Endothelial cell of hepatic sinusoid (primary cell): ENCODE measurements around the gene BIN1.
"Not testable (repeated sequence)": the region's sequence is repeated elsewhere in the genome, so short reads cannot be mapped to it uniquely, and the experiment has no call there.

ENCODE experiments used
- in situ Hi-C: cut with HindIII; loops from 2 replicates; pipeline ENCODE4 v1.10.0; 2017; ENCODE audit warnings: low sequenced_read_pairs

BIN1 gene

DNA sequence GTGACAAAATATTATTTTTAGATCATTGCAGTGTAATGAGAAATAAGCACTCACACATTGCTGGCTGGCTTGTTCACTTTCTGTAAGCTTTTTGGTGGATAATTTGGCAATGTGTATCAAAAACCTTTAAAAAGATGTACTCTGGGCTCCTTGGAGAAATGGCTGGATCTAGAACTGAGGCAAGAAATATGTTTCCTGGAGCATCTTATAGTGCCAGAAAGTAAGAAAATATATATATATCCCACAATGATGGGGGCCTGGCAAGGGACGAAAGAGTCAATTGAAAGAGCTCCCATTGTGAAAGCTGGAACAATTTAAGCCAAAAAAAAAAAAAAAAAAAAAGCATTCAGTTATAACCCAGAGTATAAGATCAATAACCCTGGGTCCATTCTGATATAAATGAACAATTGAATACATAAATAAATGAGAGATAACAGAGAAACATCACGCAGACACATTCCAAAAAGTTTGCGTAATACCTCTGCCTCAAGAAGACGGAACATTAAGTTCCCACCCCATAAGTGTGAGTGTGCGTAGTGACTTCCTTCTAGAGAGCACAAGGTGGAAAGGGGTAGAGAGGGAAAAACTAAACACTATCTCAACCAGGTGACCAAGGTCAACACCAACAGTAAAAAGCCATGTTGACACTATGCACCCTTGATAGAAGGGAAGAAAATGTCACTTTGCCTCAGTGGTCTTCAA, 77.5 kb downstream of the BIN1 start:
- in situ Hi-C loops: no loop called here

DNA sequence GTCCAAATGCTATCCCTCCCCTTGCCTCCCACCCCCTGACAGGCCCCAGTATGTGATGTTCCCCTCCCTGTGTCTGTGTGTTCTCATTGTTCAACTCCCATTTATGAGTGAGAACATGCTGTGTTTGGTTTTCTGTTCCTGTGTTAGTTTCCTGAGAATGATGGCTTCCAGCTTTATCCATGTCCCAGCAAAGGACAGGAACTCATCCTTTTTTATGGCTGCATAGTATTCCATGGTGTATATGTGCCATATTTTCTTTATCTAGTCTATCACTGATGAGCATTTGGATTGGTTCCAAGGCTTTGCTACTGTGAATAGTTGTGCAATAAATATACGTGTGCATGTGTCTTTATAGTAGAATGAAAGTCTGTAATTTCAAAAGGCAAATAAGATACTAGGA, 78.2 kb downstream of the BIN1 start:
- in situ Hi-C loops: not testable (repeated sequence)

DNA sequence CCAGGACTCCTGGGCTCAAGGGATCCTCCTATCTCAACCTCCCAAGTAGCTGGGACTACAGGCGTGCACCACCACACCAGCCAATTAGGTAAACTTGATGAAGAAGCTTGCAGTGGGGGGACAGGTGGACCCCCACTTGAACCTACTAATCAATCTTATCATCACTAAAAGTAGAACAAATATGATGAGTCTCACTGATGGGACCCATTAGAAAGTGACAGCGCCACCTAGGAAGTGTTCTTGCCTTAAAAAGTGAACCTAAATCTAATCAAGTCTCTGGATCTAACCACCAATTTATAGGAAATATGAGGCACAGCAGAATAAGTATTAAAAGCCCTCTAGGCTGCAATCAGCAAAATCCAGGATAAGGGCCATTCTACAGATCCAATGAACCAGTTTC, 79.2 kb downstream of the BIN1 start:
- in situ Hi-C loops: no loop called here

DNA sequence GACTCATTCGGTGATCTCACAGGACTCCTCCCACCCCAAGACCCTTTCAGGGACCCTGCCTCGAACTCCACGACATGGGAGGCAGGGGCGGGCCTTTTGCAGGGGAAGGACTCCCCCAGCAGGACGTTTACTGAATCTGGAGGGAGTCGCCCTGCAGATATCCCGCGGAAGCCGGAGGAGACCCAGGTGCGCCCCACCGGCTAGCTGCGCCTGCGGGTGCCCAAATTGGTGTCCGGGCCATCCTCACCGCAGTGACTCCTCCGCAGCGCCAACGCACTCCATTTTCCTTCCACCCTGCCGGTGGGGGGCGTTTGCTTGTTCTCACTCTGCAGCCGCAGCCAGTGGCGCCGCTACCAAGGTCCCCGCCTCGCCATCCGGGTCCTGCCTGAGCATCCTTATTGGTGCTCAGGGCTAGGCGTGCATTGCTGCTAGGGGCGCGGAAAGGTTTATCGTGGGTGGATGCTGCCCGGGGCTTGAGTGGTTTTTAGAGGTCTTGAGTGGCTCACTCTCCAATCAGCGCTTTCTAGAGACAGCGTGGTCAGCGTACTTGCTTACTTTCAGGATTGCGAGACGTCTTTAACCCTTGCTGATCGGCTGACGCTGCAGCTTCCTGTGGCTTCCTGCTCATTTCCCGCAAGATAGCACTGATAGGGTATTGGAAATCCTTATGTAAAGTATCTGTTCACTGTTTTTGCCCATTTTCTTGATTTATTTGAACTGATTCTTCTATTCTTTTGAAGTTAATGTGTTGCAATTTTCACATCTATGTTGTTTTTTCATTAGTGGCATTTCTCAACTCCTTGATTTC, 81.4 kb downstream of the BIN1 start:
- in situ Hi-C loops: no loop called here

DNA sequence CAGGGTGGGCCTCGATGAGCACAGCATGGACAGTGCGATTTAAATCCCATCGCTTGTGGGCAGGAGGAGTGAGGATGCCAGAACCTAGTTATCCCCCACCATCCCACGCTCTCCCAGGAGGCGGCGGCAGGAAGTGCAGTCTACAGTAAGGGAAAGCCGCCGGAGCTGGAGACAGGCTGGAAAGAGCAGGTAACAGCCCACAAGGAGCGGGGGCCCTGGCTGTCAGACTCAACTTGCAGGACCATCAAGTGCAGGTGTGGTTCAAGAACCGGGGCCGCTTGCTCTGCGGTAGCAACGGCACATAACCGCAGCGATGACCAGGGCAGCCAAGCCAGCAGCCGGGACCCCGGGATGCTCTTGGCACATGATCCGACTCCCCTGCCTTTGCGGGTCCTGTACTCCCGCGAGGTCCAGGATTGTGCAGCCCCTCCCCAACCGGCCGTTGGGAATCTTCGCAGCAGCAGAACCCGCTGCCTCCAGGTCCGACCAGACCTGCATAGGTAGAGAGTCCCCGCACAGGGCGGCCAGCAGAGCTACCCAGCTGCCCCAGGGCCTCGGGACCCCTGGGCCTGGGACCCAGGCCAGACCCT, 82.1 kb downstream of the BIN1 start:
- in situ Hi-C loops: no loop called here

DNA sequence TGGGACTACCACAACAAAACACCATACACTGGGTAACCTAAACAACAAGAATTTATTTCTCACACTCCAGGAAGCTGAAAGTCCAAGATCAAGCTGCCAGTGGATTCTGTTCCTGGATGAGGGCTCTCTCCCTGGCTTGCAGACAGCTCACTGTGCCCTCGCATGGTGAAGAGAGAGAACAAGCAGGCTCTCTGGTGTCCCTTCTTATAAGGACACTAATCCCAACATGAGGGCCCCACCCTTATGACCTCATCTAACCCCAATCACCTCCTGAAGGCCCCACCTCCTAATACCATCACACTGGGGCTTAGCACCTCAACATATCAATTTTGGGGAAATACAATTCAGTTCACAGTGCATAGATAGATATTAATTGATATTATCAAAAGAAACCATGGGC, 83.5 kb downstream of the BIN1 start:
- in situ Hi-C loops: no loop called here

DNA sequence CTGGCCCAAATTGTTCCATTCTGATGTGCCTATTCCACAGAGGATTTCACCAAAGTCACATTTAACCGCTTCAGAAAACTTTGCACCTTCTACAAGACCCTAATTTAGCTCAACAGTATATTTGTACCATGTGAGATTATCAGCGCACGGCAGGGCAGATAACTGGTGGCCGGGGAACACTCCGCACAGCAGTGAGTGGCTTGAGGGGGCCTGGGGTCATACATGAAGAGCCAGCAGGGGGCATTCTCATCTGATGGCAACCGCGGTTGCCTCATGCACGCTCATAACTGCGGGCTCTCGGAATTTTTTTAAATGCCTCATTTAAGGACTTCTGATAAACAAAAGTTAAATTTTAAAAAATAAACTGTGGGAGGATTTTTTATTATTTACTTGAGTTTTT, 84.1 kb downstream of the BIN1 start:
- in situ Hi-C loops: no loop called here

DNA sequence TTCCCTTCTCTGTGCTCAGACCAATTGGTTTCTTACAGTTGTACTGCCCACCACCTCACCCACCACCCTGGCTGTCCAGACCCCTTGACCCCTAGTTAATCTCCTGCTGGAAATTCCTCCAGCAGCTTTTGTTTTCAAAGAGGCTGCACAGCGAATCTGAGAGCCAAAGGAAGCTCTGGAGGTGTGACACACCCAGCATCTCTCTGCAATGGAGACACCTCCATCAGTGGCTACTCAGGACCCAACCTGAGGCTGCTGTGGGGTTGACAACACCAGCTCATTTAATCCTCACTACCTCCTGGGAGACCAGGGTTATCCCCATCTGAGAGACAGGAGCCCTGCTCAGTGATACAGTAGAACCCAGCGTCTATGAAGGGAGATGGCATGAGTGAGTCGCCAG, 86.4 kb downstream of the BIN1 start:
- in situ Hi-C loops: no loop called here

DNA sequence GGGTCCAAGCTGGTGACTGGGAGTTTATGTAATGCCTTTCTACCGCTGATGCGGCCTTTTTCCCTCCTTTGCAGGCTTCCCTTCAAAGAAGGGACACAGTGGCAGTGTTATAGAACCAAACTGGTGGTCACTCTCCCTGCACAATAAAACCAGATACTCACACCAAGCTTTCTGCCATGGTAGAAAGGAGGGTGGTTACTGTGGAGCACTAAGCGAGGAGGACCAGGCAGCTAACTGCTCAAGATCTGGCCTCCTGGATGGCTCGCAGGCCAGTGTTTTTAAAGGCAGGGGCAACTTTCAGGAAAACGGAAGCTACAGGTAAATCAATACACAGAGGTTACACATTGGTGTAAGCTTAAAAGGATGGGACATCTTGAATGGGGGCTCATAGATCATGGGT, 89.4 kb downstream of the BIN1 start:
- in situ Hi-C loops: loop anchor here (10.0 kb wide), 1 partner anchor 137 kb away; no protein-coding TSS in a partner anchor

DNA sequence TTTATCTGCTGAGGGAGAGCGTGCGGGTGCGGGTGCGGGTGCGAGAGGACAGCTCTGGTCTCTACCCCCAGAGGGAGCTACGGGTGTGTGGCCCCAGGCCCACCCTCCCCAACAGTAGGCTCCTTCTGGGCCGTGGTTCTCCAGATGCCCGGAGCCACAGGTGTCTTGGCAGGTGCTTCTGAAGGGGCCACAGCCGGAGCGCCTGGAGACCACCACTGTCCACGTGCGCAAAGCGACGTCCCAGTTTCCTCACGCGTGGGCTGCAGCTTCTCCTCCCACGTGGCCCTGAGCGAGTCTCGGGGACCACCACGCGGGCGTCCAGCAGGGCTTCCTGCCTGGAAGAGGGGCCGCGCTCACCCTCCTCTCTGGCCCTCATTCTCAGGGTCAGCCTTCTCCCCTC, 90.6 kb downstream of the BIN1 start:
- in situ Hi-C loops: loop anchor here (10.0 kb wide), 1 partner anchor 138 kb away; no protein-coding TSS in a partner anchor

DNA sequence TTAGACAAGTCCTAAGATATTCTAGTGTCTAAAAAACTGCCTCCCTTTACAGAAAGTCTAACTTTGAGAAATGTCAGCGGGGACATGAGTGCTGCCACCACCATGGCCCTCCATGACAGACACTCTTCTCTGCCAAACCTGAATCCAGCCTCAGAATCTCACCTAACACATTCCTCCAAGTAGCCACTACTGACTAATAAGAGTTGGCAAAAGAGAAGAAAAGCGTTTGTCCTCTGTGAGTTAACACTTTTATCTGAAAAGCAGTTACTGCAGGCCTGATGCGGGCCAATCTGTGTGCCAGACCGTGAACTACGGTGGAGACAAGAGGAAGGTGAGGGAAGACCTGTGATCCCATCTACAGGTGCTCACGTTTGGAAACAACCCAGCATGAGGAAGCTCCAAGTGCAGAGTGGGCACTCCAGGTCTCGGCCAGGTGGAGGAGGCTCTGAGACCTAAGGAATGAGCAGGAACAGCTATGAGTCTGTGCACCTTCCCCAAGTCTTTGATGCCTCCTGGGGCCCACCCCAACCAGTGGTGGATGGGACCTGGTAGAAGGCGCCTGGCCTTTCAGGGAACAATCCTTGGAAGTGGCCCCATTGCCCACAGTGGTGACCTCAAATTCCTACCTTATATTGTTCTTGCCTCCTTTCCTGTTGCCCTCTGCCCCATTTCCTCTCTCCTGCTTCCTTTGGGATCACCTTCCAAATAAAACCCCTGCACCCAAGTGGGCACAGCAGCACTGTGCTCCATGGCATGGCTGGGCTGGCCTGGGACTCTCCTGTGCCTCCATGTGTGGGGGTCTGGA, 91.6 kb downstream of the BIN1 start:
- in situ Hi-C loops: loop anchor here (10.0 kb wide), 1 partner anchor 139 kb away; no protein-coding TSS in a partner anchor

DNA sequence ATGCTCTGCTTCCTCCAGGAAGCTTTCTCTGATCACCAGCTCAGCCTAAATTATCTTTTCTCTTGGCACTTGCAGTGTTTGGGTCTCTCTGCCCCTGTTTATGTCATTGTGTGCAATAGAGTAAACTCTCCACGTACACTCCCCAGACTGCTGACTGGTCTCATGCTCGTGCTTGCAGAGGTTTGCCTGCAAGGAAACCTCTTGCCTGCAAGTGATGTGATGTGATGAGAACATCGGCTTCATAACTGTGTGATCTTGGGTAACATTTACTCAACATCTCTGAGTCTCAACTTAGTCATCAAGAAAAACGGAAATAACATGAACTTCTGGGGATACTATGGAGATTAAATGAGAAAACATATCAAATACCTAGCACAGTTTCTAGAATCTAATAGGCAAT, 92.3 kb downstream of the BIN1 start:
- in situ Hi-C loops: loop anchor here (10.0 kb wide), 1 partner anchor 140 kb away; no protein-coding TSS in a partner anchor

DNA sequence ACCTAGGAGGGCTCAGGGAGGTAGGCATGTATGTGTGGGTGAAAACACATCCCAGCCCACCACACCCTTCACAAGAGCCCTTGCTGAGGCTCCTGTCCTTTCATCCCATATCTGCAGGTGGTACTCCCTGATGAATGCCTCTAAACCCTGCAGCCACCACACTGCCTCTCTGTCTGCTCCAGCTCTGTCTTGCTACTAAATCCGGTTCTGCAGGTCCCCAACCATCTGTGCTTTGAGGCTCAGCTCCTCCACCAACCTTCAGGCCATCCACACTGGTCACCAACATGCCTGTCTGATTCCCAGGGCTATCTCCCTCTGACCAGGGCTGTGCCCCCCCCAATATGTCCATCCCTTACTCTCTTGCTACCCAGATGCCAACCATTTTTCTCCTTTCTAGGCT, 92.7 kb downstream of the BIN1 start:
- in situ Hi-C loops: loop anchor here (10.0 kb wide), 1 partner anchor 141 kb away; no protein-coding TSS in a partner anchor

DNA sequence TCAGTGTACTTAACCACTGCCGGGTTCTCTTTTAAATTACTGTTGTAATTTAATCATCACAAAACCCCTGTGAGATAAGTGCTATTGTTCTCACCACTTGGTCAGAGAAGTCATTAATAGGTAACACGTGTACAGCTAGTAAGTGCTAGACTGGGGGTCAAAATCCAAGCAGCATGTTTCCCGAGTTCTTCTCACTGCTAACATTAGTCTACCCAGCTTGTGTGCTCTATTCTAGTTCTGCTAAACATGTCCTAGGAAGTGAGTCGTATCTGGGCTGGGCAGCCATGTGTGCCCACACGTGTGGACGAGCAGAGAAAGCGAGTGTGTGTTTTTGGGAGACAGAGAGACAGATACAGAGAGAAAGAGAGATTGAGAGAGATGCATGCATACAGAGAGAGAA, 94.1 kb downstream of the BIN1 start:
- in situ Hi-C loops: loop anchor here (10.0 kb wide), 1 partner anchor 142 kb away; no protein-coding TSS in a partner anchor

DNA sequence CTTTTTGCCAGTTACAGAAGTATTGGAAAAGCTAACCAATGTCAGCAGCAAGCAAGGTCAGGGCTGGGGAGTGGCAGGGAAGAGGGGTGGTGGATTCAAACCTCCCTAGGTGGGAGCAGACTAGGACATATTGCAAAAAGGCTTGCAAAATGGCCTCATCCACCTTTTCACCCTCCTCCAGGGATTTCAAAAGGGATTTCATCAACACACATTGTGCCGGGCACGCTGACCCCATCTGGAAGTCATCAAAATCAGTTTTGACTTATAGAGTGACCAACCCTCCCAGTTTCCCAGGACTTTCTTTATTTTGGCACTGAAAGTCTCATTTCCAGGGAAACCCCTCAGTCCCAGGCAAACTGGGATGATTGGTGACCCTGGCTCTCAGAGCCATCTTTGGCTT, 94.7 kb downstream of the BIN1 start:
- in situ Hi-C loops: loop anchor here (10.0 kb wide), 1 partner anchor 143 kb away; no protein-coding TSS in a partner anchor

DNA sequence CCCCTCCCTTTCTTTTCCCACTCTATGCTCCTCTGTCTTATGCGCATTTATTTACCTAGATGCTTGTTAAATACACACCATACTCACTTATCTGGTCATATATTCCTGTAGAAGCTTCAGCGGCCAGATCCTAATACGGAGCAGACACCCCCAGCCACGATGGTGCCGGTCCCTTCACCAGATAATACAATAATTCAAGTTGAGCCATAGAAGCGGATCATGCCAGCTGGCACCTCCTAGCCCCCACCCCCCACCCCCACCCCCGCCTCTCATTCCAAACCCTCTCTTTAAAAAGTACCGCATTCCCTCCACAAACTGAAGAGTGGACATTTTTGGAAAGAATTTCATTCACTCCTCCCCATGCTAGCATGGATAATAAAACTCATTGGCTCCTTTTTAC, 95.2 kb downstream of the BIN1 start:
- in situ Hi-C loops: loop anchor here (10.0 kb wide), 1 partner anchor 143 kb away; no protein-coding TSS in a partner anchor

DNA sequence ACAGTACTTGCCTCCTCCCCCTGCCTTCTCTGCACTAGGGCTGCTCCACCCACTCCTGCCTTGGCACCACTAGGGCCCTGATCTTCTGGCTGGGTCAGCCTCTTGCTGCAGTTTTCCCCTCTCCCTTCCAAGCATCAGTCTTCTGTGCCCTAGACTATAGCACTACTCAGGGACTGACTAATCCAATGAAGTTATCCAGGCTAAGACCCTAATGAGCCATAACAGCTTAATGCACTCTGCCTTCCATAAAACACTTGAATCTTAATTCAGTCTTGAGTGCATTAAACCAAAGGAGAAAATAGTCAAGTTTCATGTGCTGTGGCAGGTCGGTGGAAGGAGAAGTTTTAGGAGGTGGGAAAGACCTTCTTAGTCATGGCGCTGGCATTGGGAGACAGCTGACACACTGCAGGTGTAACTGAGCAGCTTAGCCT, 95.7 kb downstream of the BIN1 start:
- in situ Hi-C loops: loop anchor here (10.0 kb wide), 1 partner anchor 144 kb away; no protein-coding TSS in a partner anchor

DNA sequence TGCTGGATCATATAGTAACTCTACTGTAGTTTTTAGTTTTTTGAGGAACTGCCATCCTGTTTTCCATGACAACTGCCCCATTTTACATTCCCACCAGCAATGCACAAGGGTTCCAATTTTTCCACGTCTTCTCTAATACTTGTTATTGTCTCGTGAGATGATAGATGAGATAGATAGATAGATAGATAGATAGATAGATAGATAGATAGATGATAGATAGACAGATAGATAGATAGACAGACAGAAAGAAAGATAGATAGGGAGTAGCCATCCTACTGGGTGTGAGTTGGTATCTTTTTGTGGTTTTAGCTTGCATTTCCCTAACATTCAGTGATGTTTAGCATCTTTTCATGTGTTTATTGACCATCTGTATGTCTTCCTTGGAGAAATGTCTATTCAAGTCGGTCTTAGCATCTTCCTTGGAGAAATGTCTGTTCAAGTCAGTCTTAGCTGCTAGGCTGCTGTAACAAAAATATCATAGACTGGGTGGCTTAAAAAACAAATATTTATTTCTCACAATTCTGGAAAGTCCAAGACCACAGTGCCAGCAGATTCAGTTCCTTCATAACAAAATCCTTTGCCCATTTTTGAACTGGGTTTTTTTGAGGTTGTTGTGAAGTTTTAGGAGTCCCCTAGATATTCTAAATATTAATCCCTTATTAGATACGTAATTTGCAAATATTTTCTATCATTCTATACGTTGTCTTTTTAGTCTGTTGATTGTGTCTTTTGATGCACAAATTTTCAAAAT, 98.5 kb downstream of the BIN1 start:
- in situ Hi-C loops: no loop called here

DNA sequence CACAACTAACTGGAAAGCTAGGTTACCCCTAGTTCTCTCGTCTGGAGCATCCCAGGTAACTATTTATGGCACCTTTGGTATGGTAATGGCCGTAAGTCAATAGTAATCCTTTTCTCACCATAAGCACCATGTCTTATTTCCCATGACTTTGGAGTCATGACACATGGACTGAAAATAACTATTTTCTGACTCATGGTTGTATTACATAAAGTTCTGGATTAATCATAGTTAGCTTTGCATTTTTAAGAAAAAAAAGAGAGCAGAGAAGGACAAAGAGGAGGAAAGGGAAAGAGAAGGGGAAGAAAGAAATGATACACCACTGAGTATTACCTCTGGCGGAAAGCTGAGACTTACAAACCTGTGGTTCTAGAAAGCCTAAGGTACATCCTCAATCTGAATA, 99.3 kb downstream of the BIN1 start:
- in situ Hi-C loops: no loop called here

DNA sequence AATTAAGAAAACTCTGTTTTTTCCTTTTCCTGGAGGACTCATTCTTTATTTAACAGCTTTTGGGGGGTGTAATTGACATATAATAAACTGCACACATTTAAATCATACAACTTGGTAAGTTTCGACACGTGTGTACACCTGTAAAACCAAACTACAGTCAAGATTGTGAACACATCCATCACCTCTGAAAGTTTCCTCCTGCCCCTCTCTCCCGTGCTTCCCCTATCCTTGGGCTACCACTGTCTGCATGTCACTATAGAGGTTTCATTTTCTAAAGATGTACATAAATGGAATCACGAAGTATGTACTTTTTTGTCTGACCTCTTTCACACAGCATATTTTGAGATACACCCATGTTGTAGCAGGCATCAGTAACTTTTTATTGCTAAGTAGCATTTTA, 100.0 kb downstream of the BIN1 start:
- in situ Hi-C loops: no loop called here
